A549 treated with CORT108297 at 1 μM for 4 hours (cell line): ENCODE results near the gene PITX1. TPM values are rescaled to one million over a fixed set of nuclear protein-coding genes. Genes with fewer than 3 reads are reported as not detected.

Experiments used
- total RNA-seq: library from RNA; stranded (reverse); fragments of 200-300 nt; extraction: Qiagen RNA extraction; gene quantifications from 5 replicates; pipeline ENCODE4 v1.2.3, GENCODE V29; 2022

Gene PITX1
- 19.7 to 36.7 TPM (median 34.1 TPM) in 5 replicates for total RNA-seq

DNA sequence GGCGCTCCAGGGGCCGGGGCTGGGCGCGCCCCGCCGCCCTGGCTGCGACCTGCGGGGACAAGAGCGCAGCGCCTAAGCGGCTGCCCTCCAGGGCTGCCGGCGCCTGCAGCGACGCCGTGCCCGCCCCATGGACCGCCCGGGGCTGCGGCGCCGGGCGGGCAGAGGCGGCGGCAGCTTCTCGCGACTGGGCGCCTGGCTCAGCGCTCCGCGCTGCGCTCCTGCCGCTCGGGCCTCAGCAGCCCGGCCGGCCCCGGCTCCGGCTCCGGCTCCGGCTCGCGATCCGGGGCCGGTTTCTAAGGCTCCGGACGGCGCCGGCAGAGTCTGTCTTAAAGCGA lies at the start of gene PITX1:
Gene PITX1 (minus strand): TSS at position 328 of the 335 bp plus-strand sequence. CDS start 347 bp downstream, outside the sequence.

Other genes with a start within 250 kb of the PITX1 start
- 17.5 to 26.7 TPM (median 25.0 TPM) in 5 replicates for gene C5orf24, start 188.3 kb downstream of the PITX1 start, total RNA-seq
- 45.6 to 56.0 TPM (median 55.7 TPM) in 5 replicates for gene TXNDC15, start 159.9 kb downstream of the PITX1 start, total RNA-seq
- 10.1 to 11.8 TPM (median 10.5 TPM) in 5 replicates for gene PCBD2, start 129.1 kb downstream of the PITX1 start, total RNA-seq
- gene CATSPER3, start 66.3 kb downstream of the PITX1 start, total RNA-seq: 0.23 to 0.48 TPM (median 0.41 TPM) in 5 replicates